K562 (cell line): Measurements from ENCODE around the gene TMEM117. TPM values are rescaled to one million over a fixed set of nuclear protein-coding genes. Genes with fewer than 3 reads are reported as not detected.

Source experiments
- ARID1B ChIP-seq: fragments of 450-650 bp; IDR thresholded peaks from 2 replicates; pipeline ENCODE4 v1.6.1; 2016; ENCODE audit warnings: antibody characterized with exemption, mild to moderate bottlenecking, inconsistent platforms
- ARID2 ChIP-seq: fragments of 450-650 bp; IDR thresholded peaks from 2 replicates; pipeline ENCODE4 v1.6.1; 2017; ENCODE audit warnings: antibody characterized with exemption, mild to moderate bottlenecking
- FOXJ3 ChIP-seq: sonication (generic); formaldehyde crosslinking; IDR thresholded peaks from 2 replicates; pipeline ENCODE4 v1.4.0; 2020; ENCODE audit warnings: mild to moderate bottlenecking, missing genetic modification reagents
- HDAC8 ChIP-seq: fragments of 450-650 bp; IDR thresholded peaks from 2 replicates; pipeline ENCODE4 v1.6.1; 2016; ENCODE audit warnings: mild to moderate bottlenecking, missing genetic modification characterization, moderate library complexity, missing compliant biosample characterization
- HNRNPL ChIP-seq: fragments of 200-400 bp; formaldehyde crosslinking; IDR thresholded peaks from 2 replicates; pipeline ENCODE4 v1.6.1; 2017; ENCODE audit warnings: low read depth, mild to moderate bottlenecking, low read length
- KDM5B ChIP-seq: fragments of 200-600 bp; sonication (generic); IDR thresholded peaks from 2 replicates; pipeline ENCODE4 v1.6.1; 2012; ENCODE audit warnings: low read depth, mild to moderate bottlenecking, moderate library complexity, low read length, control low read depth, inconsistent platforms; ENCODE audit not compliant: insufficient replicate concordance
- PTBP1 ChIP-seq: fragments of 200-400 bp; formaldehyde crosslinking; IDR thresholded peaks from 2 replicates; pipeline ENCODE4 v1.6.1; 2017; ENCODE audit warnings: low read depth, low read length
- RAD21 ChIP-seq, 2 experiments: fragments of 250-450 bp in 1 of 2; fragments of 450-650 bp in 1 of 2; sonication (Bioruptor Pico) in 1 of 2; formaldehyde crosslinking in 1 of 2; IDR thresholded peaks in 1 of 2; conservative IDR thresholded peaks in 1 of 2; 2 replicates each; pipeline versions ENCODE4 v1.4.0 to v1.8.0; 2020 to 2022; ENCODE audit warnings: mild to moderate bottlenecking in 2 of 2, moderate library complexity in 1 of 2
- SMC3 ChIP-seq: conservative IDR thresholded peaks from 2 replicates; pipeline ENCODE4 v1.6.1; 2011; ENCODE audit warnings: low read depth, low read length, improper control_type of control experiment; ENCODE audit not compliant: insufficient read depth
- ZFP30 ChIP-seq: fragments of 250-450 bp; sonication (Bioruptor Pico); IDR thresholded peaks from 2 replicates; pipeline ENCODE4 v1.8.0; 2022; ENCODE audit warnings: moderate library complexity, mild to moderate bottlenecking, inconsistent platforms, borderline replicate concordance
- ZKSCAN8 ChIP-seq: fragments of 200-800 bp; sonication (Bioruptor generic); IDR thresholded peaks from 2 replicates; pipeline ENCODE4 v1.6.1; 2016; ENCODE audit warnings: missing genetic modification characterization, missing compliant biosample characterization
- polyA plus RNA-seq, 8 experiments: library from polyadenylated mRNA; depleted of rRNA in 4 of 8; stranded (reverse) in 5 of 8; unstranded in 3 of 8; fragments of >200 nt; fragmentation: Nextera tagmentation in 2 of 8; fragmentation: Illumina TruSeq in 1 of 8; extraction: Ambion mirVana in 2 of 8; extraction: Trizol in 1 of 8; gene quantifications; 2 replicates each; pipeline versions ENCODE4 v1.2.1 to v1.2.3, GENCODE V29; 2011 to 2014; ENCODE audit warnings: inconsistent platforms in 1 of 8, missing spikeins in 1 of 8
- total RNA-seq, 7 experiments: library from RNA; depleted of rRNA in 6 of 7; stranded (reverse); fragments of >200 nt in 6 of 7; fragmentation: Illumina TruSeq in 2 of 7; extraction: Trizol in 2 of 7; gene quantifications; 2 replicates each; pipeline versions ENCODE4 v1.2.1 to v1.2.3, GENCODE V29; 2011 to 2021; ENCODE audit warnings: low replicate concordance in 1 of 7
- TF ChIP-seq, protein P1 (sequence below): fragments of 450-650 bp; IDR thresholded peaks from 2 replicates; pipeline ENCODE4 v1.6.1; 2017; ENCODE audit warnings: mild to moderate bottlenecking, moderate library complexity
- TF ChIP-seq, protein P2 (sequence below): fragments of 250-450 bp; sonication (Bioruptor Pico); IDR thresholded peaks from 2 replicates; pipeline ENCODE4 v1.9.0; 2021; ENCODE audit warnings: mild to moderate bottlenecking
- TF ChIP-seq, protein P3 (sequence below): fragments of 450-650 bp; formaldehyde crosslinking; IDR thresholded peaks from 2 replicates; pipeline ENCODE4 v1.4.0; 2020; ENCODE audit warnings: mild to moderate bottlenecking, moderate library complexity
- TF ChIP-seq, protein P4 (sequence below), 2 experiments: IDR thresholded peaks in 1 of 2; conservative IDR thresholded peaks in 1 of 2; 2 replicates each; pipeline ENCODE4 v1.6.1; 2016; ENCODE audit warnings: low read depth in 2 of 2, mild to moderate bottlenecking in 1 of 2, missing compliant biosample characterization in 1 of 2, missing genetic modification characterization in 1 of 2, moderate library complexity in 1 of 2
- TF ChIP-seq, protein P5 (sequence below): fragments of 450-650 bp; formaldehyde crosslinking; IDR thresholded peaks from 2 replicates; pipeline ENCODE4 v1.4.0; 2020; ENCODE audit warnings: mild to moderate bottlenecking, moderate library complexity
- TF ChIP-seq, protein P6 (sequence below), 3 experiments: IDR thresholded peaks in 2 of 3; conservative IDR thresholded peaks in 1 of 3; 2 replicates each; pipeline ENCODE4 v1.5.1; 2011 to 2012; ENCODE audit warnings: low read length in 3 of 3, mild to moderate bottlenecking in 3 of 3, control low read depth in 2 of 3, improper control_type of control experiment in 1 of 3, inconsistent platforms in 1 of 3, low read depth in 1 of 3, mixed read lengths in 1 of 3, moderate library complexity in 1 of 3; ENCODE audit not compliant: insufficient read depth in 2 of 3

Gene TMEM117
- total and polyA plus RNA-seq, 9 of the 15 experiments (the other 6 are each of a cell fraction or from before 2014, with no cell fraction given): 0.31 to 2.8 (median 1.0) TPM

DNA sequence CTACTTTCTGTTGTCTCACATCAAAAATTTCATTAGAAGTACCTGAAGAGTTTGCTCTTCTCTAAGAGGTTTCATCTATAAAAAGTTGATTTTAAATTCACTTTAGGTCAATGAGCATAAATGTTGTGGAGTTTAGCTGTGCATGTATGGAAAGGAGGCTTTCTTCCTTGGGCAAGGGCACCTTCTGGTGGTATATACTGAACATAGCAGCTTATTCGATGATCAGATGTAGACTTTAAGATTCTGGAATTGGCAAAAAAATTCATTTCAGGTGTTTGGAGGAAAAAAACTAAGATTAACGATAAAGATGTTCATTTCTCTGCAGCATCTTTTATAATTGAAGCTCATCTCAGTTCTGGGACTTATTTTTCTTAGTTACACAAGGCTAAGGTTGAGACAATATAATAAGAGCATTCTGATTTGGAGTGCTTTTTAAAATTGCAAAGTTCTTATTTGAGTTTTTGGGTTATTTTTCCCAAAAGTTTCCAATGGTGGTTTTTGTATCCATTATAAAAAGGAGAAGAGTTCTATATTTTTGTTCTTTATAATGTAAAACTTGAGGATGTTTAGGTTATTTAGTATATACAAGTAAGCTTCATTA is 46.8 kb downstream of the TMEM117 start (continued):
- TF ChIP-seq, protein P1, sequence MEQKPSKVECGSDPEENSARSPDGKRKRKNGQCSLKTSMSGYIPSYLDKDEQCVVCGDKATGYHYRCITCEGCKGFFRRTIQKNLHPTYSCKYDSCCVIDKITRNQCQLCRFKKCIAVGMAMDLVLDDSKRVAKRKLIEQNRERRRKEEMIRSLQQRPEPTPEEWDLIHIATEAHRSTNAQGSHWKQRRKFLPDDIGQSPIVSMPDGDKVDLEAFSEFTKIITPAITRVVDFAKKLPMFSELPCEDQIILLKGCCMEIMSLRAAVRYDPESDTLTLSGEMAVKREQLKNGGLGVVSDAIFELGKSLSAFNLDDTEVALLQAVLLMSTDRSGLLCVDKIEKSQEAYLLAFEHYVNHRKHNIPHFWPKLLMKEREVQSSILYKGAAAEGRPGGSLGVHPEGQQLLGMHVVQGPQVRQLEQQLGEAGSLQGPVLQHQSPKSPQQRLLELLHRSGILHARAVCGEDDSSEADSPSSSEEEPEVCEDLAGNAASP: no peak
- TF ChIP-seq, protein P2, sequence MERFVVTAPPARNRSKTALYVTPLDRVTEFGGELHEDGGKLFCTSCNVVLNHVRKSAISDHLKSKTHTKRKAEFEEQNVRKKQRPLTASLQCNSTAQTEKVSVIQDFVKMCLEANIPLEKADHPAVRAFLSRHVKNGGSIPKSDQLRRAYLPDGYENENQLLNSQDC (CRISPR knock-in tag): no peak
- TF ChIP-seq HDAC8 (tag) (no peak), FOXJ3 (CRISPR knock-in tag) (no peak), ZFP30 (CRISPR knock-in tag) (no peak), ZKSCAN8 (CRISPR knock-in tag) (no peak), PTBP1 (no peak), ARID1B (no peak), RAD21 (CRISPR knock-in tag; conservative IDR thresholded peaks at IDR 0.05 in 1 of 2, IDR thresholded peaks at IDR 0.05 in 1 of 2) (peak; percentile 97), SMC3 (peak; percentile 73), ARID2 (peak; percentile 80), KDM5B (no peak), HNRNPL (no peak)
- TF ChIP-seq, protein P3, sequence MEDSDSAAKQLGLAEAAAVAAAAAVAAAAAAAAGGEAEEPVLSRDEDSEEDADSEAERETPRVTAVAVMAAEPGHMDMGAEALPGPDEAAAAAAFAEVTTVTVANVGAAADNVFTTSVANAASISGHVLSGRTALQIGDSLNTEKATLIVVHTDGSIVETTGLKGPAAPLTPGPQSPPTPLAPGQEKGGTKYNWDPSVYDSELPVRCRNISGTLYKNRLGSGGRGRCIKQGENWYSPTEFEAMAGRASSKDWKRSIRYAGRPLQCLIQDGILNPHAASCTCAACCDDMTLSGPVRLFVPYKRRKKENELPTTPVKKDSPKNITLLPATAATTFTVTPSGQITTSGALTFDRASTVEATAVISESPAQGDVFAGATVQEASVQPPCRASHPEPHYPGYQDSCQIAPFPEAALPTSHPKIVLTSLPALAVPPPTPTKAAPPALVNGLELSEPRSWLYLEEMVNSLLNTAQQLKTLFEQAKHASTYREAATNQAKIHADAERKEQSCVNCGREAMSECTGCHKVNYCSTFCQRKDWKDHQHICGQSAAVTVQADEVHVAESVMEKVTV: peak; percentile 89
- TF ChIP-seq, protein P4, sequence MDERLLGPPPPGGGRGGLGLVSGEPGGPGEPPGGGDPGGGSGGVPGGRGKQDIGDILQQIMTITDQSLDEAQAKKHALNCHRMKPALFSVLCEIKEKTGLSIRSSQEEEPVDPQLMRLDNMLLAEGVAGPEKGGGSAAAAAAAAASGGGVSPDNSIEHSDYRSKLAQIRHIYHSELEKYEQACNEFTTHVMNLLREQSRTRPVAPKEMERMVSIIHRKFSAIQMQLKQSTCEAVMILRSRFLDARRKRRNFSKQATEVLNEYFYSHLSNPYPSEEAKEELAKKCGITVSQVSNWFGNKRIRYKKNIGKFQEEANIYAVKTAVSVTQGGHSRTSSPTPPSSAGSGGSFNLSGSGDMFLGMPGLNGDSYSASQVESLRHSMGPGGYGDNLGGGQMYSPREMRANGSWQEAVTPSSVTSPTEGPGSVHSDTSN (CRISPR knock-in tag; IDR thresholded peaks at IDR 0.05; ENCODE audit: low read depth): no peak
- TF ChIP-seq, protein P4 (tag; conservative IDR thresholded peaks at IDR 0.05; ENCODE audit: low read depth): no peak
- TF ChIP-seq, protein P5, sequence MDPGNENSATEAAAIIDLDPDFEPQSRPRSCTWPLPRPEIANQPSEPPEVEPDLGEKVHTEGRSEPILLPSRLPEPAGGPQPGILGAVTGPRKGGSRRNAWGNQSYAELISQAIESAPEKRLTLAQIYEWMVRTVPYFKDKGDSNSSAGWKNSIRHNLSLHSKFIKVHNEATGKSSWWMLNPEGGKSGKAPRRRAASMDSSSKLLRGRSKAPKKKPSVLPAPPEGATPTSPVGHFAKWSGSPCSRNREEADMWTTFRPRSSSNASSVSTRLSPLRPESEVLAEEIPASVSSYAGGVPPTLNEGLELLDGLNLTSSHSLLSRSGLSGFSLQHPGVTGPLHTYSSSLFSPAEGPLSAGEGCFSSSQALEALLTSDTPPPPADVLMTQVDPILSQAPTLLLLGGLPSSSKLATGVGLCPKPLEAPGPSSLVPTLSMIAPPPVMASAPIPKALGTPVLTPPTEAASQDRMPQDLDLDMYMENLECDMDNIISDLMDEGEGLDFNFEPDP: no peak
- TF ChIP-seq, protein P6, sequence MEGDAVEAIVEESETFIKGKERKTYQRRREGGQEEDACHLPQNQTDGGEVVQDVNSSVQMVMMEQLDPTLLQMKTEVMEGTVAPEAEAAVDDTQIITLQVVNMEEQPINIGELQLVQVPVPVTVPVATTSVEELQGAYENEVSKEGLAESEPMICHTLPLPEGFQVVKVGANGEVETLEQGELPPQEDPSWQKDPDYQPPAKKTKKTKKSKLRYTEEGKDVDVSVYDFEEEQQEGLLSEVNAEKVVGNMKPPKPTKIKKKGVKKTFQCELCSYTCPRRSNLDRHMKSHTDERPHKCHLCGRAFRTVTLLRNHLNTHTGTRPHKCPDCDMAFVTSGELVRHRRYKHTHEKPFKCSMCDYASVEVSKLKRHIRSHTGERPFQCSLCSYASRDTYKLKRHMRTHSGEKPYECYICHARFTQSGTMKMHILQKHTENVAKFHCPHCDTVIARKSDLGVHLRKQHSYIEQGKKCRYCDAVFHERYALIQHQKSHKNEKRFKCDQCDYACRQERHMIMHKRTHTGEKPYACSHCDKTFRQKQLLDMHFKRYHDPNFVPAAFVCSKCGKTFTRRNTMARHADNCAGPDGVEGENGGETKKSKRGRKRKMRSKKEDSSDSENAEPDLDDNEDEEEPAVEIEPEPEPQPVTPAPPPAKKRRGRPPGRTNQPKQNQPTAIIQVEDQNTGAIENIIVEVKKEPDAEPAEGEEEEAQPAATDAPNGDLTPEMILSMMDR (IDR thresholded peaks at IDR 0.05 in 2 of 3, conservative IDR thresholded peaks at IDR 0.05 in 1 of 3; ENCODE audit: insufficient read depth in 2 of 3, low read depth in 1 of 3, low read length in 3 of 3): peak; percentile 55 to 88 (median 81); a peak in 5 of 6 replicates
